SU-DHL-6 (cell line): ENCODE results near the gene JMJD7.

Experiments
- CTCF ChIP-seq: fragments of 200-600 bp; sonication (generic); IDR thresholded peaks from one replicate; pipeline ENCODE4 v1.5.1; 2017; ENCODE audit warnings: antibody characterized with exemption, mild to moderate bottlenecking, low read length, moderate library complexity; ENCODE audit not compliant: insufficient read depth, poor library complexity, severe bottlenecking
- EZH2phosphoT487 ChIP-seq: fragments of 200-600 bp; sonication (generic), shearing (Covaris generic); conservative IDR thresholded peaks from 2 replicates; pipeline ENCODE4 v1.6.1; 2018; ENCODE audit warnings: mild to moderate bottlenecking, antibody characterized with exemption, low read length, moderate library complexity, mixed read lengths

- TF ChIP-seq CTCF (no peak), EZH2phosphoT487 (no peak)
These were observed 25.1 kb downstream of the JMJD7 start for GRCh38 chr15:41852736-41853590.
